Activated effector memory CD4-positive, alpha-beta T cell treated with Interleukin-2 at 50 U/mL for 16 hours (primary cell): ENCODE measurements around the gene FBXO2.
A peak's percentile ranks its signal among the peaks of the same experiment; 100 is the strongest.

Source experiments
- DNase-seq: peaks from one replicate; pipeline ENCODE4 v3.0.0-alpha.2; 2020

The FBXO2 gene

GRCh38 chr1:11652203-11652780, 1.9 kb downstream of the FBXO2 start:
- no peak for DNase-seq

- DNase-seq = no peak
Observed at GRCh38 chr1:11651017-11651416, 3.2 kb downstream of the FBXO2 start.

GRCh38 chr1:11650331-11650991, 3.8 kb downstream of the FBXO2 start:
- DNase-seq = peak; percentile 71

GRCh38 chr1:11649624-11650330, 4.5 kb downstream of the FBXO2 start:
- no peak for DNase-seq

- DNase-seq = no peak
Observed at GRCh38 chr1:11649237-11649623, 5.0 kb downstream of the FBXO2 start.

- no peak for DNase-seq
Observed at GRCh38 chr1:11648732-11649158, 5.5 kb downstream of the FBXO2 start.

GRCh38 chr1:11648039-11648438, 6.2 kb downstream of the FBXO2 start:
- DNase-seq = no peak

GRCh38 chr1:11647333-11647732, 6.9 kb downstream of the FBXO2 start:
- no peak for DNase-seq

GRCh38 chr1:11646317-11646716, 7.9 kb downstream of the FBXO2 start:
- no peak for DNase-seq

- peak; percentile 66 for DNase-seq
Observed at GRCh38 chr1:11645670-11646265, 8.5 kb downstream of the FBXO2 start.

GRCh38 chr1:11645270-11645669, 9.0 kb downstream of the FBXO2 start:
- no peak for DNase-seq

GRCh38 chr1:11643782-11644181, 10.4 kb downstream of the FBXO2 start:
- no peak for DNase-seq

- DNase-seq = peak; percentile 49
Observed at GRCh38 chr1:11642418-11643017, 11.7 kb downstream of the FBXO2 start.

- no peak for DNase-seq
Observed at GRCh38 chr1:11641776-11642305, 12.4 kb downstream of the FBXO2 start.

GRCh38 chr1:11640944-11641343, 13.3 kb downstream of the FBXO2 start:
- no peak for DNase-seq

- no peak for DNase-seq
Observed at GRCh38 chr1:11640101-11640500, 14.1 kb downstream of the FBXO2 start.

GRCh38 chr1:11639372-11639771, 14.9 kb downstream of the FBXO2 start:
- no peak for DNase-seq

GRCh38 chr1:11638121-11638520, 16.1 kb downstream of the FBXO2 start:
- DNase-seq = no peak

GRCh38 chr1:11634365-11635192, 19.6 kb downstream of the FBXO2 start:
- no peak for DNase-seq

GRCh38 chr1:11629184-11630016, 24.8 kb downstream of the FBXO2 start:
- DNase-seq = no peak

GRCh38 chr1:11628767-11629166, 25.5 kb downstream of the FBXO2 start:
- DNase-seq = no peak
